T47D (cell line): ENCODE measurements around the gene ZP3.
"Not testable (repeated sequence)": the region's sequence is repeated elsewhere in the genome, so short reads cannot be mapped to it uniquely, and the experiment has no call there.

Source experiments
- DNase-seq, 2 experiments: peaks; one replicate each; pipeline versions ENCODE4 v3.0.0 to v3.0.0-alpha.2; 2011 to 2012; ENCODE audit warnings: low read depth in 1 of 2, low spot score in 1 of 2
- in situ Hi-C: cut with HindIII; loops from 2 replicates; pipeline ENCODE4 v1.10.0; 2016; ENCODE audit warnings: low sequenced_read_pairs, low pct_unique_long_range_greater_than_20kb

The ZP3 gene

DNA sequence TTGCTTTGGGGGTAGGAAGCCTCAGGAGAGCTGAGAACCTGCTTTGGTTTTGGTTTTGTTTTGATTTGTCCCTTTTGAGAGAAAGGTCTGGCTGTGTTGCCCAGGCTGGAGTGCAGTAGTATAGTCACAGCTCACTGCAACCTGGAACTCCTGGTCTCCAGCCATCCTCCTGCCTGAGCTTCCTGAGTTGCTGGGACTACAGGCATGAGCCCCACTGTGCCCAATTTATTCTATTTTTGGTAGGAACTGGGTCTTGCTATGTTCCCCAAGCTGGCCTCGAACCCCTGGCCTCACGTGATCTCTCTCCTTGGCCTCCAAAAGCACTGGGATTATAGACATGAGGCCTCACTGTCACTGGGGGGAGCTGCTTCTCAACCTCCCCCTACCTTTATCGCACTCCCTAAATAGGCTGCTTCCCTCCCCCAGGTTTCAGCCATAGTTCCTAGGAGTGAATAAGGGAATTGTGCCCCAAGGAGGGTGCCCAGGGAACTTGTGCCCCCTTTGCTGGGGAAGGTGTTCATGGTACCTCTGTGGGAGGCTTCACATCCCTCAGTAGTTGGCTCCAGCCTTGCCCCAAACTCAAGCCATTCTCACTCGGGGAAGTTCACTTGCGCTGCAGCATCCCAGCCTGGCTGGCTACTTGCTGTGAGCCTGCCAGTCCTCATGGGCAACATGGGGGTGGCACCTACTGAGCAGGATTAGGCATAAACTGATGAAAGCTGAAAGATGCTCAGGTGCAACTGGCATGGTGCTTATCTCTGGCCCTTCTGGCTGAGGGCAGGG is 18.1 kb downstream of the ZP3 start:
- in situ Hi-C loops, DNase-seq: not testable (repeated sequence)

DNA sequence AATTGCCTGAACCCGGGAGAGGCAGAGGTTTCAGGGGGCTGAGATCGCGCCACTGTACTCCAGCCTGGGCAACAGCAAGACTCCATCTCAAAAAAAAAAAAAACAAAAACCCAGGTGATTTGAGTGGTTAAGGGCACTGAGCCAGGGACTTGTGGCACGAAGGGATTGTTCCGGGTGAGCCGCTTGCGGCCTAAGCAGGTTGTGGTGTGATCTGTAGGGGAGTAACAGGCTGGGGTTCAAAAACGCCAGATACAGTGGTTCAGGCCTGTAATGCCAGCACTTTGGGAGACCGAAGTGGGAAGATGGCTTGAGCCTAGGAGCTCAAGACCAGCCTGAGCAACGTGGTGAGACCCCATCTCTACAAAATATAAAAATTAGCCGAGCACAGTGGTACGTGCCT is 19.1 kb downstream of the ZP3 start:
- DNase-seq, in situ Hi-C loops: not testable (repeated sequence)

DNA sequence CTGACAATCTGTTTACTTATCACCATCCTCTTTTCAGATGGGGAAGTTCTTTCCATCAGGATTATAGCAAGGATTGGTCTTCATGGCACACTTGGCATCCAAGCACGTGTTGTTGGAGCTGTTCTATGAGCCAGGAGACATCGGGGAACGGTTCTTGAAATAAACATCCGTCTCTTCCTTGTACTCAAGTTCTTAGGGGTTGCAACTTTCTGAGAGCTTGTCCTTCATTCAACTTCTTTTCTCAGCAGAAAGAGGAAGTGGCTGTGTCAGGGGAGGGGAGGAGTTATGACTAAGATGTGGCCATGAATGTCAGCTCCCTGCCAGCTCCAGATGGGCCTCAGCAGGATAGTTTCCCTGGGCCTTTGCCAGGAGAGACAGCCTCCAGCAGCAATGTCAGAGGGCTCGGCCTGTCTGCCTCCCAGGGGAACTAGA is 20.8 kb downstream of the ZP3 start:
- in situ Hi-C loops, DNase-seq: not testable (repeated sequence)

DNA sequence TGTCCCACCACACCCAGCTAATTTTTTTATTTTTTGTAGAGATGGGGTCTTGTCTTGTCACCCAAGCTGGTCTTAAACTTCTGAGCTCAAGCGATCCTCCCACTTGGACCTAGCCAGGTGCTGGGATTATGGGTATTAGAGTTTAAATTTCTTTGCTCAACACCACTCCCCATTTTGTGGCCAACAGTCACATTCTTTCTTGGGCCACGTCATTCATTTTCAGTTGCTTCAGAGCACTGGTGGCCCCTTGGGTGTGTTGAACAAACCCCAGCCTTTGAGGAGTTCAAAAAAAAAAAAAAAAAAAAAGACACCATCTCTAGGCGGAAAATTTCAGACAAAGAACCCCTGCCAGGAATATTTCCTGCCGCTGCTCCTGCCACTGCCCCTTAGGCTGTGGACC is 32.3 kb downstream of the ZP3 start:
- in situ Hi-C loops, DNase-seq: not testable (repeated sequence)

DNA sequence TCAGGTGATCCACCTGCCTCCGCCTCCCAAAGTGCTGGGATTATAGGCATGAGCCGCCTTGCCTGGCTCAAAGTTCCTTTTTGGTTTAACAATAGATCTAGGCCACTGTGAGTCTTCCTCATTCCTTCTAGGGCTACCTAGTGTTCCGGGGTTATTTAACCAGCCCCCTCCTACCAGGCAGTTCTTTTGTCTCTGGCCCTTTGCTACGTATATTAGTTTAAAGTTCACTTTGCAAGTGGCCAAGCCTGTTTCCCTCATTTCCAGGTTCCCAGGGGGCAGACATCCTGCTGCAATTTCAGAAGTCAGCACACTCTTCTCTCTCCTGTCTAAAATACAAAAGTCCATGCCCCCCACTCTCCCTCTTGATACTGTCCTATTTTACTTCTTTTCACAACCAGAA is 33.8 kb downstream of the ZP3 start:
- in situ Hi-C loops, DNase-seq: not testable (repeated sequence)

DNA sequence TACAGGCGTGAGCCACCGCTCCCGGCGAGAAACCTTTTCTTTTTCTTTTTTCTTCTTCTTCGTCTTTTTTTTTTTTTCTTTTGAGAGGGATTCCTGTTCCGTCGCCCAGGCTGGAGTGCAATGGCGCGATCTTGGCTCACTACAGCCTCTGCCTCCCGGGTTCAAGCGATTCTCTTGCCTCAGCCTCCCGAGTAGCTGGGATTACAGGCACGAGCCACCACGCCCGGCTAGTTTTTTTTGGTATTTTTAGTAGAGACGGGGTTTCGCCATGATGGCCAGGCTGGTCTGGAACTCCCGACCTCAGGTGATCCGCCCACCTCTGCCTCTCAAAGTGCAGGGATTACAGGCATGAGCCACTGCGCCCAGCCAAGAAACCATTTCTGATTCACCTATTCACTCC is 36.0 kb downstream of the ZP3 start:
- in situ Hi-C loops, DNase-seq: not testable (repeated sequence)

DNA sequence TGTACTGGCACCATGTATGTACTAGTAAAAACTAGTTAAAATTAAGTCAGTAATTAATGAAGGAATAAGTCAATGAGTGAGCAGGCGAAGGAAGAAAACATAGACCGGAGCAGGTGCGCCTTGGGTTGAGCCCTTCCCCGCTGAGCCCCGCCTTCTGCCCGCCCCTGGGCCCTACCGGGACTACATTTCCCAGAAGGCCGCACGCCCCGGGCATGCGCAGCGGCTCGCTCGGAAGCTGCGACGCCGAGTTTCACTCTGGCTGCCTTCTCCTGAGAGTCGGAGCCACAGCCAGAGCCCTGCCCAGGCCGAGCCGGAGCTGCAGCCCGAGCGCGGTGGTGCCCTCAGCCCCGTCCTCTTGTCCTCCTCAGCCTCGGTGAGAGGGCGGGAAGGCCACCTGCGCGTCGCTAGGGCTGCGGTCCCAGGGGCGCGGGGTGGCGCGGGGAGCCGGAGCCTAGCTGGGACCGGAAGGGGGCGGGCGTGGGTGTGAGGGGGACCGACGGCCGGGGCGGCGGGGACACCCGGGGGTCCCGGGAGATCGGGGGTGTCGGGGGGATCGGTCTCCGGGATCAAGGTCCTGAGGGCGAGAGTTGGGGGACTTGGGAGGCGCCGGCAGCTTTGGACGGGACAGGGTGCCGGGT is 36.8 kb downstream of the ZP3 start, which contains the start of gene DTX2:
DTX2 (plus strand) TSS at position 246 of the 638 bp plus-strand sequence. CDS start 18,801 bp downstream, outside the sequence.
- in situ Hi-C loops, DNase-seq: not testable (repeated sequence)

DNA sequence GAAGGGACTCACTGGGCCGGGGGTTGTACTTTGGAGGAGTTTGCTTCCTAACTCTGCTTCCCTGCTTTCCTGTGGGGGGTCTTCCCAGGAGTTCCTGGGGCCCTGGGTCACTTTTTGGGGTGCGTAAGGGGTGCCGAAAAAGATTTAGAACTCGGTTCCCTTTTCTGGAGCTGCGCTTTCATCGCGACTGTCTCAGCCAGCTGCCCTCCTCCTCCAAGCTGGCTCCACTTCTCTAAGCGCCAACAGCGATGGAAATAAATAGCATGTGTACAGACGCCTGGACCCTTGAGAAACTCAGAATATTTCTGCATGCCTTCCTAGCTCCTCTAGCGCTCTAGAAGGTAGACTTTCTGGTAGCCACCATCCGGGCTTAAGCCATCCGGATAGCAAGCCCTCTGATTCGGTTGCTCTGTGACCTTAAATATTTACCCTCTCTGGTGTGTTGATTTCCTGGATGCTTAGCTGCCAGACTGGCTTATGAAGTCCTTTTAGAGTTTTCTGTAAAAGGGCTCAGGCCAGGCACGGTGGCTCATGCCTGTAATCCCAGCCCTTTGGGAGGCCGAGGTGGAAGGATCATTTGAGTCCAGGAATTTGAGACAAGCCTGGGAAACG is 37.6 kb downstream of the ZP3 start:
- DNase-seq, in situ Hi-C loops: not testable (repeated sequence)

DNA sequence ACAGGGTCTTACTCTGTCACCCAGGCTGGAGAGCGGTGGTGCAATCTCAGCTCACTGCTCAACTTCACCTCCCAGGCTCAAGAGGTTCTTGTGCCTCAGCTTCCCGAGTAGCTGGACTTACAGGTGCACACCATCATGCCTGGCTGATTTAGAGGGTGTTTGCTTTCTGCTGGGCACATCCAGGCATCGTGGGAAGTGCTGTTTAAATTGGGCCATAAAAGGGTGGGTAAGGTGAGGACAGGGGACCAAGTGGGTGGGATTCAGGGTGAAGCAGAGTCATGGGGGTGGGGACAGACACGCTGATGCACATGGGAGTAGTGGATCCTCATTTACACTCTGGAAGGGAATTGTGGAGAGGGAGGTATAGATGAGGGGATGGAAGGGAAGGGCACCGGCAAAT is 40.2 kb downstream of the ZP3 start:
- DNase-seq, in situ Hi-C loops: not testable (repeated sequence)

DNA sequence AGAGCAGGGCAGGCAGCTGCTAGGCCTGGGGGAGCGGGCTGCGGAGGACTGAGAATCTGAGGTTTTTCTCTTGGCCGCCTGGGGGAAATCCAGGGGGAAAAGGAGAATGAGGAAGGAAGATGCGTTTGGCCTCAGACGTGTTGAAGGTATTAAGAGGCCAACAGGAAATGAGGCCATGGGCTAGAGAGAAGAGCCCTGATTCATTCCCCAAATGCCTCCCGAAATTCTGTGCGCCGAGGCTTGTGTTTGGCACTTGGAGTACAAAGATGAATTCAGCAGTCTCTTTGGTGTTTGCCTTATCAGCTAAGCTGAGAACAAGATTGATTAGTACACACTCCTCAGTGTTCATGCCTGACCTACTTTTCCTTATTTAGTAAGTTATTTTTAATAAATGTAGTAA is 41.2 kb downstream of the ZP3 start:
- DNase-seq, in situ Hi-C loops: not testable (repeated sequence)

DNA sequence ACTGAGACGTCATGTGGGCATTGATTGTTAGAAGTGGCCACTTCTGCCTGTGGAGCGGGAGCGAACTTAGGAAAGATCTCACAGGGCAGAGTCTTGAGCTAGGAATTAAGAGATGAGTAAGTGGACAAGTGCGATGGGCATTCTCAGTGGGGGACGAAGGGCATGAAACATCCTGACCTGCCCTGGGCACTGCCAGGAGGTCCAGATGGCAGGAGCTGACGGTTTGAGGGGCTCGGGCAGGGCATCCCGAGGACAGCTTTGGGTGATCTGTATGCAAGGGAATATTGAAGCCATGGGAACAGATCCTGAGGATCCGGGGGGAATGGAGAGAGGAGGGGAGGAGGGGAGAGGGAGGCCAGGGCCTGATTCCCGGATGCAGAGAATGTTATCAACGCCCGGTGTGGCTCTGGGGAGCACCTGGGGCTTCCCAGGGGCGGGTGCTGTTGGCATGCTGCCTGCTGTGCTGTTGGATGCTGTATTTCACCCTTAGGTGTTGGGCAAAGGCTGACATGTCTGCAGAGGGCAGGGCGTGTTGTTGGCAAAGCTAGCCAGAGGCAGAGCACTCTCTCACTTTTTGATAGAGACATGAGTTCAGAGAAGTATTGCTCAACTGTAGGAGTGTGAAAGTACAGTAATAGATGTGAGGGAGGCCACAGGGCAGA is 43.1 kb downstream of the ZP3 start:
- in situ Hi-C loops, DNase-seq: not testable (repeated sequence)

DNA sequence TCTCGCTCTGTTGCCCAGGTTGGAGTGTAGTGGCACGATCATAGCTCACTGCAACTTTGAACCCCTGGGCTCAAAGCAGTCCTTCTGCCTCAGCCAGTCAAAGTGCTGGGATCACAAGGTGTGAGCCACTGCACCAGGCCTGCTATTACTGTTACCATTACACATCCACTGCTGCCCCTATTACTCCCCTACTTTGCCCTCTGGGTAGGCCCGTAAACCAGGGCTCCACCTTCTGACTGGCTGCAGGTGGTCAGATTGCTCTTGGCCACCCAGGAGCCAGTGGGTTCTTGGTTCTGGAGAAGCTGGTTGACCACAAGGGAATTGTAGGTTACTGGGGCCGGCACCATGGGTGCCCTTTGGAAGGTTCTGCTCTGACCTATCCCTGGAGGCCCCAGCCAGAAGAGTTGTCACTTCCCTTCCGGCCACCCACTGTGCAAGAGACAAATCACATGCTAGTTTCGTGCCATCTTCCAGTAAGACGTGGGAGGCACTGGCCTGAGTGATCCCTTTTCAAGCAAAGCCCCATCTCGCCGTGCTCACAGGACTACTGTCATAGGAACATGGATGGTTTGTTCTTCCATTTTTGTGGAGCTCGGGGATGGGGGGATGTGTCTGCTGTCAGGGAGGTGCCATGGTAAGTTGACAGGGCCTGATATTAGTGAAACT is 46.9 kb downstream of the ZP3 start:
- in situ Hi-C loops, DNase-seq: not testable (repeated sequence)

DNA sequence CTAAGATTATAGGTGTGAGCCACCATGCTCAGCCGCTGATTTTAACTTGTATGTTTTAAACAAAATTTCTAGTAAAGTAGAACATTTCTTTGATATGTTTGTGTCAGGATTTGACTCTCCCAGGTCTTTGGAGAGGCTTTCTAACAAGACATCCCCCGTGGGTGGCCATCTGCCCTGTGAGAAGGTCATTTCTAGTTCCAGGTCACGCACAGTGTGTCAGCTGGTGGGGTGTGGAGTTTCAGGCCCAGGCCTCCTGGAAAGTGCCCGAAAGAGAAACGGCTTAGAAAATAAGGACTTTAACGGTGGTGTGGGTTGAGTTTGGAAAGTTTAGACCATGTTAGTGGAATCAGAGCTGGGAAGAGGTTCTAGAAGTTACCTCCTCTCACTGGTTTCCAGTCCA is 48.3 kb downstream of the ZP3 start:
- in situ Hi-C loops, DNase-seq: not testable (repeated sequence)

DNA sequence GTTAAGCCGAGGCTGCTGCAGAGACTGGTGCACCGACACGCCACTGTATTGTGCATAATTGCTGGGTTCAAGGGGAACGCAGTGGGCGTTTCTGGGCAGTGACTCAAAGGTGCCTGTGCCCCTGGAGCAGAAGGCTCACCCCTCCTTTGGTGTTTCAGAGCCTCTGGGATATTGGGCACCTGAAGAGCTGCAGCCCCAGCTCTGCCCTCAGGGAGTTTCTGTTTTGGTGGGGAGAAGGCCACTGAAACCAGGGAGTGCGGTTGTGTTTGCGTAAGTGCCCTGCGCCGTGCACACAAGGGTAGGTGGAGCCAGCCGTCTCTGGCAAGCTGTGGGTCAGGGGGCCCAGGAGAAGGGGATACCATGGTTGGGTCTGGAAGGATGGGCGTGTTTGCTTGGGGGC is 51.5 kb downstream of the ZP3 start:
- DNase-seq, in situ Hi-C loops: not testable (repeated sequence)

DNA sequence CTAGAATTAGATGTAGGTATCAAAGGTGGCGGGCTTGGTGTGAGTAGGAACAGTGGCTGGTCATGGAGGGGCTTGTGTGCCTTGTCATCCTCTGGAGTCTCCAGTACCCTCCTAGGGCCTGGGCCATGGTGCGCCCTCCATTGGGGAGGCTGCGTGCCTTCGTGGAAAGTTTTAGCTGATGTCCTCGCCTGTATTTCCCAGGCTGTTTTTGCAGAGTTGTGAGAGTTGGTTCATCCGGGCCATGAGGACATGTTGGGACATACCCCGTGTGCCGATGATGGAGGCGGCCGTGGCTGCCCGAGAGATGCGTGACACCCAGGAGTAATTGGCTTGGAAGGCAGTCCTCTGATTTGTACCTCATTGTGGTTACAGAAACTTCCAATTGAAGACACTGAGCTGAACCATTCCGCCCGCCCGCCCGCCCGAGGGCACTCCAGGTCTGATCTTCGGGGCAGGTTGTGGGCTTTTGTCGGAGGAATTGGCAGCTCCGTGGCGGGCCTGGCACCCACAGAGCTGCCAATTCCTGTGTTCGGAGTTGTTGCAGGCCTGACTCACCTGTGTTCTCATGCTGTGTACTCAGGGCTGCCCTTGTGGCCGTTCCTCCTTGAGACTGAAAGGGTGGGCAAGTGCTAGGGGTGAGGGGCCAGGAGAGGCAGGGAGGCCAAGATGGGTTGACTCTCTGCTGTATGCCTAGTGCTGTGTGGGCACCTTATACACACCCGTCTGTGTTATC is 52.2 kb downstream of the ZP3 start:
- in situ Hi-C loops, DNase-seq: not testable (repeated sequence)

DNA sequence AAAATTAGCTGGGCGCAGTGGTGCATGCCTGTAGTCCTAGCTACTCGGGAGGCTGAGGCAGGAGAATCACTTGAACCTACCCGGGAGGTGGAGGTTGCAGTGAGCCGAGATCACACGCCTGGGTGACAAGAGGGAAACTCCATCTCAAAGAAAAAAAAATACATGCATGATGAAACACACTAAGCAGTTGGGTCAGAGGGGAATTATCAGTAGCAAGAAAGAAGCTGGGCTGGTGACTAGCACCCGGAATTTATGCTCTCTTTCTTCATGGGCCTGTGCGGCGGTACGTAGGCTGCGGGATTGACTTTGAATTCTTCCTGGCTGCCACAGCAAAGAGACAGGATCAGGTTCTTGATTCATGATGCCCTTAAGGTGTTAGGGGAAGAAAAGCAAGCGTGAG is 54.9 kb downstream of the ZP3 start:
- DNase-seq: not testable (repeated sequence)

More for the DNA sequence above, 54.9 kb downstream of the ZP3 start:
- in situ Hi-C loops: not testable (repeated sequence)
